ENCODE measurements around the gene UBE2G1.

Gene UBE2G1

DNA sequence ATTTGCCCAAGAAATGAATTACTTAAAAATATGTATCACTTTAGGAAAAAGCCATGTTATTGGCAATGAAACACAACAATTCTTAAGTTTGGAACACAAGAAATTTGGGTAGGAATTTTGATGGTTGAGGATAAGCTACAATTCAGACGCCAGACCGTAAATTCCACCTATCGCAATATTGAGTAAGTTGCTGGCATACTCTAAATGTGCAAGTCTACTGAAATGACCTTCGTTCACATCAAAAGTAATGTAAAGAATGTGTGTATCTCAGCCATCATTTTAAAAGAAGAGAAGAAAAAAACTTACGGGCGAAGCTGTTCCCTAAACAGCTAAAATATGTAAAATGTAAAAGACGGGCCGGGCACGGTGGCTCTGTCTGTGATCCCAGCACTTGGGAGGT is 33.4 kb downstream of the UBE2G1 start:
- no peak for DNase-seq

DNA sequence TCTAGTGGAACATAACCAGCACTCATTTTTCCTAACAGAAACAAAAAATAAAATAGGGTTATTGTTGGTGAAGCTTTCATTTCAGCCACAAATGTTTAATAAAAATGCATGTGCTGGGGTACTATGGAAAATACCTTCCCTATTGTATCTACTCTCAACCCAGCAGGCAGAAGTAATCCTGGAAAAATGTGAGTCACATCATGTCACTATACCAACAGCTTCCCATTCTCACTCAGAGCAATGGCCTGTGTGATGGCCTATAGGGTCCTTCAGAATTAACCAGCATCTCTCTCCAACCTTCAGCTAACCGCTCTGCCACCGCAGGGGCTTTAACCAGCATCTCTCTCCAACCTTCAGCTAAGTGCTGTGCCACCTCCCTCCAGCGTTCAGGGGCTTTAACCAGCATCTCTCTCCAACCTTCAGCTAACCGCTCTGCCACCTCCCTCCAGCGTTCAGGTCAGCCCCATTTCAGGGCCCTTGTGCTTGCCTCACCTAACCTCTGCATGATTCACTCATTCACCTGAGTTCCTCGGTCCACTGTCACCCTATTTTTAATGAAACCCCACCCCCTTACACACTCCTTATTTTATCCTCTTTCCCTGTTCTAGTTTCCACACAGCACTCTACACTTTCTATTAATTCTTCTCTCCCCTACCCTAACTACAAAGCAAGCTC is 34.0 kb downstream of the UBE2G1 start:
- DNase-seq = peak; percentile 60

DNA sequence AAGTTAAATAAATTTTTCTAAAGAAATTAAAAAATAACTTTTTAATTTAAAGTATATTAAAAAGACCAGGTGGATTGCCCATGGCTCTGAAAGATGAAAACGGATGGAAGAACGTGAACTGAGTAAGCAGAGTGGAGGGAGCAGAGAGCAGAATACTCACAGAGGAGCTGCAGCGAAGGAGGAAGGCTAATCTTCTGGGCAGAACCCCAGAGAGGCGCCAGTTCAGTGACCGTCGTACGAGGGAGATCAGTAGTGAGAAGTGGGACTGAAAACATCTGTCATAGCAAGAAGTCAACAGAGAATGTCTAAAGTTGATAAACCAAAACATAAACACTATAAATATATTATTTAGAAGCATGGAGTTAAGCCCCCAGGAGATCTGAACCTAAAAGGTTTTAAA is 34.9 kb downstream of the UBE2G1 start:
- DNase-seq = peak; percentile 70

DNA sequence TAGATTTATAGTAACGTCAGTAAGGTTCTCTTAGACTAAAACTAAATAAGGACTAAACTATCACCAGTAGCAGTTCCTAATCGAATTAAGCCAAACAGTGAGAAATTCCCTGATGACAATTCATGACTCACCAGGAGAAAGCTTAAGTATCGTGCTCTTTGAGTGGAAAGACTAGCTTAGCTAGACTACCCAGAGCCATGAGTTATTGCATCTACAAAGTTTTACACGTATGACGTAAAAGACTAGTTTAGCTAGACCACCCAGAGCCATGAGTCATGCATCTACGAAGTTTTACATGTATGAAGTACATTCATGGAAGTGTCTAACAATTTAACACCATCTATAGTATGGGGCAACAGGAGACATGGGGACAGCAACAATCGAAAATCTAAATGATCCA is 36.6 kb downstream of the UBE2G1 start:
- DNase-seq = no peak

DNA sequence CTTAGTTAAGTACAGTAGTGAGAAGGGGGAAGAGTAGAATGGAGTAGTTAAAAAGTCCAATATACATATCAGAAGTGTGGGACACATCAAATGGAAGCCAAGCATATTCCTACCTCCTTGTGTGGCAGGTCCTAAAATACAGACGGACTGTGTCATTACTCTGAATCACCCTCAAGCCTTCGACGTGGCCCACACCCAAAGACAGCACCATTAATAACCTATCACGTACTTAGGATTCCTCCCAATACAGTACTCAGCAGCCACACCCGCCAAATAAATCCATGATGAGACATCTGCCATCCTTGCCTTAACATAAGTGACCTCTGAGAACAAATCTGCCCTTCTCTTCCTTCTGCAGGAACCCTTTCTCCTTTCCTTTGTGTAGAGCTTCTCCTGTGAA is 38.9 kb downstream of the UBE2G1 start:
- no peak for DNase-seq

DNA sequence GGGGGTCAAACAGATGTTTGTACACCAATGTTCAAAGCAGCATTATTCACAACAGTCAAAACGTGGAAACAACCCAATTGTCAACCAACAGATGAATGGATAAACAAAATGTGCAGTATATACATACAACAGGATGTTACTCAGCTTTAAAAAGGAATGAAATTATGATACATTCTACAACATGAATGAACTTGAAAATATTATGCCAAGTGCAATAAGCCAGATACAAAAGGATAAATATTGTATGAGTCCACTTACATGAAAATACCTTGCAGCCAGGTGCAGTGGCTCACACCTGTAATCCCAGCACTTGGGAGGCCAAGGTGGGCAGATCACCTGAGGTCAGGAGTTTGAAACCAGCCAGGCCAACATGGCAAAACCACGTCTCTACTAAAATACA is 39.9 kb downstream of the UBE2G1 start:
- no peak for DNase-seq

DNA sequence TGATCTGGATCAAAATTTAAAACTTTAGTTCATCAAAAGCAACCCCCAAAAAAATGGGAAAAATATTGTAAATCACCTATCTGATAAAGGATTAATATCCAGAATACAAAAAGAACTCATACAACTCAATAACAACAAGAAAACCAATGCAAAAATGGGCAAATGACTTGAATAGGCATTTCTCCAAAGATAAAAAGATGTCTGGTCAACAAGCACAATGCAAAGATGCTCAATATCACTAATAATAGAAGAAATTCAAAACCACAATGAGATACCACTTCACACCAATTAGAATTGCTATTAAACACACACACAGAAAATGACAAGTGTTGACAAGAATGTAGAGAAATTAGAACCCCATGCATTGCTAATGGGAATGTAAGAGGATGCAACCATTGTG is 40.4 kb downstream of the UBE2G1 start:
- no peak for DNase-seq

DNA sequence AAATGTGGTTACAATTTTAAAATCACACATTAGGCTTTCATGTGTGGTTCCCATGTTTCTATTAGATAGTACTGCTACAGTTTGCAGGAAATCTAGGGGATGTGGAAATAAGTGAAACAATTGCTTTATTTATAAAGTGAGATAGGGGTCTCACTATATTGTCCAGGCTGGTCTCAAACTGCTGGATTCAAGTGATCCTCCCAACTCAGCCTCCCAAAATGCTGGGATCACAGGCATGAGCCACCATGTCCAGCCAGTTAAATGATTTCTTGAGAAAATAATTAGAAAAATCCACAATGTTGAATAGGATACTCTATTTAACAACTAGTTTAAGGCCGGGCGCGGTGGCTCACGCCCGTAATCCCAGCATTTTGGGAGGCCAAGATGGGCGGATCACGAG is 42.0 kb downstream of the UBE2G1 start:
- no peak for DNase-seq

DNA sequence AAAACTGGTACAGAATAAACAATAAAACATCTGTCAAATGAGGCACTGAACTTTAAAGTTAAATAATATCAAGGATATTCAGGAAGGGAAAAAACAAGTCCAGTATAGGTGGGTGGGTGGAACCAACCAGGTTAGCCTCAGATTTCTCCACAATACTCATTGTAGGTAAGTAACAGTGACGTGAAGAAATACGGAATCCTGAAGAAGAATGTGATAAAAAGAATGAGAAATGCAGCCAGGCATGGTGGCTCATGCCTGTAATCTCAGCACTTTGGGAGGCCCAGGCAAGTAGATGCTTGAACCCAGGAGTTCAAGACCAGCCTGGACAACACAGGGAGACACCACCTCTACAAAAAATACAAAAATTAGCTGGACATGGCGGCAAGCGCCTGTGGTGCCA is 47.3 kb downstream of the UBE2G1 start:
- no peak for DNase-seq

DNA sequence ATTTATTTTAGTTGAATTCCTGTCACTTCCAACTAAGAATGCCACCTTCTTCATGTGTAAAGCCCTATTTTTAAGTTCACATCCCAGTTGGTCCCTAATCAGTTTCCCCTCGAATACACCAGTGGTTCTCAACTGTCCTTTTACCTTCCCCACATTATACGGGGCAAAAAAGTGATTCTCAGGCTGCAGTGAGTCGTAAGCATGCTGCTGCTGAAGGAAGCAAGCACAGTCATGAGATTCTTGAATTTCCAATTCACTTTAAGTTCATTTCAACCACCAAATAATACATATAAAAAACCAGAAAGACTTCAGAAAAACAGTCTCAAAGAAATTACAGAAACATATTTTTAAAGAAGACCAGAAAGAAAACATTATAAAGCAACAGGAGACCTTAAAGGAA is 47.9 kb downstream of the UBE2G1 start:
- DNase-seq = no peak

DNA sequence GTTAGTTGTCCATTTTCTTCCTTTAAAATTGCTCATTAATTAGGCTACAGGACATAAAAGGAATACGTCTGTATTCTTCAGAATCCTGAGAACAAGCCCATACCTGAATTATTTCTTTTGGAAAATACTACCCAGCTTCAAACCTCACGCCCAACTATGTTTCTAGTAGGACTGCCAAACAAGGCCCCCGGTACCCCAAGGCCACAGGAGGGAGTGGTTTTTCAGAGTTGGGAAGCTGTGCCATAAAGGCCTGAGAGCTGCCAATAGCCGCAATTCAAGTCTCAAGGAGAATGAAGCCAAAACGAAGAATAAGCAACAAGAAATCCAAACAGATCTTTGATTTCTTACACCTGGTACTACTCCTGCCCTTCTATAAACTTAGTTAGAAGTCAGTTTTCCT is 48.3 kb downstream of the UBE2G1 start:
- peak; percentile 29 for DNase-seq

DNA sequence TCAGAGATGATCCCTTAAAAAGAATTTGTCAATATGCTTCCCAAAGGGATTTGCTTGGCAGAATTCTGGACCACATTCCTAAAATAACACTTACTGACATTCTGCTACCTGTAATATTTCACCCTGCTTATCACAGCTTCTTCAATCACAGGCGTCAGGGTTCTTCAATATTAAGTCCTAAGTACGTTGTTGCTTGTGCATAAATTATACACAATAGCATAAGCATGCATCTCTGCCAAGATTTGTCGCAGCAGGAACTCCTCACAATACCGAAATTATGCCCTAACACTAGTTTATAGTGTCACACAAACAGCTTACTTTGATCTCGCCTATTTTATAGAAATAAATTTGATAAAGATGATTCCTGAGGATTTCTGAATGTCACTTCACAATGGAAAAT is 48.9 kb downstream of the UBE2G1 start:
- DNase-seq = no peak

DNA sequence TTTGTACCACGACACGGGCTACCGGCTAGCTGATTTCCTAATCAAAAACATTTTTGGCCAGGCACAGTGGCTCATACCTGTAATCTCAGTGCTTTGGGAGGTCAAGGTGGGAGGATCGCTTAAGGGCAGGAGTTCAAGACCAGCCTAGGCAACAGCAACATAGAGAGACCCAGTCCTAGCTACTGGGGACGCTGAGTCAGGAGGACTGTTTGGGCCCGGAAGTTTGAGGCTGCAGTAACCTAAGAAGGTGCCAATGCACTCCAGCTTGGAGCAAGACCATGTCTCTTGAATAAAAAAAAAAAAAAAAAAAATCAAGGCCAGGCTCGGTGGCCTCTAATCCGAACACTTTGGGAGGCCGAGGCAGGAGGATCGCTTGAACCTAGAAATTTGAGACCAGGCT is 49.8 kb downstream of the UBE2G1 start:
- no peak for DNase-seq

DNA sequence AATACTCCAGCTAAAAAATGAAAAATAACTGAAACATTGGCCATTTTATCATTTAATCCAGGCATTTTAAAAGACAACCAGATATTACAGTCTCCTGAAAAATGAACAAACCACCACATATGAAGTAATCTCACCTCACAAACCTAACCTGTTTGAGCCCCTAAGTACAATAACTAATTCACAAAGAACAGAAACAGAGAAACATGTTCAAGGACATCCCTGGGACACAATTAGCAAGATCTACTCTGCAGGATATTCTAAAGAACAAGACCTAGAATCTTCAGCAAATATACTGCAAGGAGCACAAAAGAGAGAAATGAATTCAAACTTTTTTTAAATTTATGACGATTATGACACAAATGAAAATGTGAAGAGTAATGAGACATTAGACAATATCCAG is 51.9 kb downstream of the UBE2G1 start:
- no peak for DNase-seq

DNA sequence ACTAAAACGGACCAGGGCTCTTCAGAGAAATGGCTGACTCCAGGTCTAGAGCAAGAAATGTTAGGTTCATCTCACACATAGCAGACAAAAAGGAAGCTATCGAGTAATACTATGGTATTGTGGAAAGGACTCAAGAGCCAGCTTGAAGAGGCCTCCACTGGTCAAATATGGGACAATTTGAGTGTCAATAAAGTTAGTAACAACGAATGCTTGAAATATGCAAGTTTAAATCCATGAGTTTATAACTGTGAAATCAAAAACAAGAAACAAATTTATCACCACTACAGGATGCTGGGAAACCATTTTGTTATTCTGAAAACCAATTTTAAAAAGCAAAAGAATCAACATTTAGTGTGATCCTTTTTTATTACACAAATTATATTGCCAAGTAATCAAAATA is 52.3 kb downstream of the UBE2G1 start:
- DNase-seq = no peak

DNA sequence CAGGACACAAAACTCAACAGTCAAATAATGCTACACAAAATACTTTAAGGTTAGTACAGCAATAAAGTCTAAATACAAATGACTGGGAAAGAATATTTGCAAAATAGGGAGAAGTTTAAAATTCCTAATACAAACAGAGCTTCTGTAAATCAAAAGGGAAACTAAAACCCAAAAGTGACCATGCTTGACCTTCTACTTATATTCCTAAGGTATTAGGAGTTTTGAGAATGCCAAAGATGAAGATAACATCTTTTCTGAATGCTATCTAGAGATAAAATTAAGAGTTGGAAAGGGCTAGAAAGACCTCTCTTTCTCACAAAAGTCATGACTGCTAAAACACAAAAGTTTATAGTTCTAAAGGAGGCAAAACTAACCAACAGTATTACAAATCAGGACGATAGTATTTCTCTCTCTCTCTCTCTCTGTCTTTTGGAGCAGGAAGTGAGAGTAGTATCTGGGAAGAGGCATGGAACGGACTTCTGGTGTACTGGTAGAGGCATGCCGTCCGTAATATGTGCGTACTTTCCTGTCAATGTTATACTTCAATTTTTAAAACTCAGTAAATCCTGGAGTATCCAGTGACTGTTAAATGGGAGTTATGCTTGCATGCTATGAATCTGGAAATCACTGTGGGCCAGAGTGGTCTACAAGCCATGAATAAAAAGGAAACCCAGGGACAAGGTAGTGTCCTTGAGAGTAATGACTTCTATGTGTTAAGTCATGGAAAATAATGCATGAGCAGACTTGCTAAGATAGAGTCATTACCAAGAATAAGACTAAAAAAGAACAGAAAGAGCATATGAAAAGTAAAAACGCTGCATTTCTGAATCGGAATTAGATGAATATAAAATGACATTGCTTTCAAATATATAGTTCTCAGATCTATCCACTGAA is 53.0 kb downstream of the UBE2G1 start:
- DNase-seq = no peak

DNA sequence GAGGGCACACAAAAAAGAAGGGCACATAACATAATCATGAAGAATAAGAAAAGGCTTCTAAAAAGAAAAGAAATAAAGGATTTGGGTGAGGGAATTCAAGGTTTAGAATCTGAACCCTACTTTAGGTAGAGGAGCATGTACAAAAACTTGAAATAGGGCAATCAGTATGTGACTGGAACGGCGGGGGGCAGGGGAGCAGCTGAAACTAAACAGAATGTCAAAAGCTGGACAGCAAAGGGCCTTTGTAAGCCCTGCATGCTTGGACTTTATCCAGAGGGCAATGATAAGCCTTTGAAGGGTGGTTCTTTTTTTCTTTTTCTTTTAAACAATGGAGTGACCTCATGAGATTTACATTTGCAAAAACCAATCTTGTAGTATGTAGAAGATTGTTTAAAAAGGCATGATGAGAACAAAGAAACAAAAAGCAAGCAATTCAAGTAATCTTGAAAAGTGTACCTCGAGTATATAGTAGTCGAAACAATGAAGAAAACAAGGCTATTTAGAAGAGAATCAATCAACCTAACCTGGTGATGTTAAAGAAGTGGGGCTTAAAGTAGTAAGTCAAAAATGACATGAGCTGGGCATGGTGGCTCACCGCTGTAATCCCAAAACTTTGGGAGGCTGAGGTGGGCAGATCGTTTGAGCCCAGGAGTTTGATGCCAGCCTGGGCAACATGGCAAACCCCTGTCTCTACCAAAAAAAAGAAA is 56.0 kb downstream of the UBE2G1 start:
- DNase-seq = no peak

DNA sequence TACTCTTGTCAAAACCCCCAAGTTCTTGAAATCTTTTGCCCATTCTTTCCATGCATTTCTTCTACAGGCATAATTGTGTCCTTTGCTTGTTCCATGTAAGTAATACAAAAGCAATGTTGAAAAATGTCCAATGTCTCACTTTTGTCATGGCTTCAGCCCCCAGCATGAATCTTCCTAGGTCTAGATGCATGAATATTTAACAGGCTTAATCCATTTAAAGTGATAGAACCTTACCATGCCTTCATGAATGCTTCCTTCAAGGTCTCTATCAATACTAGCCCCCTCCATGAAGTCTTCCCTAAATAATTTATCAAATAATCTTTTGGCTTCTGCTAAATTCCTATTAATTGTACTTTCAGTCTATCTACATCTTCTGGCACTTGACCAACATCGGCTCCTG is 56.6 kb downstream of the UBE2G1 start:
- no peak for DNase-seq

DNA sequence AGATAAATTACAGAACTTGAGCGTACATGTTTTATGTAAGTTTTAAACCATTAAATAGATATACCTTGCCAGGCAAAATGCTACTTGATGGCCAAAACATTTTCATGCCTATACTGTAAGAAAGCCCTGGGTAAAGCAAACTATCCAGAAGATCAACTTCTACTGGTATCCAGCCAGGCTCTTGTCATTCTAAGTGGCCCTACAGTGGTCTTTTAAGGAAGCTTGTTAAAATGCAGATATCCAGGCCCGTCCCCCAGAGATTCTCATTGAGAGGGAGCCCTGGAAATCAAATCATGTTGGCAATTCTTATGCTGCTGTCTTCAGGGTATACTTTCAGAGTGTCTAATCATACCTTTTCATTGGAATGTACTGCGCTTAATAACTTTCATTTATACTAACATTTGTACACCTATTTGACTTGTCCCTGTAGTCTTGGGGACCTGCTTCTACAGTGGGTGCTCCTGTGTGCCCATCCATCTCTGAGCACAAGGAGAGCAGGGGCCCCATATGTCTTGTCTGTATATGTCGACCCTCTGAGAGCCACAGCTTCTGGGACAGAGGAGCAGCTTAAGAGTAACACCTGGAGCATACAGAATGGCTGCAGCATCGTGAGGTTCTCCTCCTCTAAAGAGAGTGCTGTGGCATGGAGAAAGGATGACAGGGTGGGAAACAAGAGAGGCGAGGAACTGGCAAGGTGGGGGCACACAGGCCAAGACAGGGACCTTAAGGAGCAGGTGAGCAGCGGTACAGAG is 59.1 kb downstream of the UBE2G1 start:
- DNase-seq = no peak

DNA sequence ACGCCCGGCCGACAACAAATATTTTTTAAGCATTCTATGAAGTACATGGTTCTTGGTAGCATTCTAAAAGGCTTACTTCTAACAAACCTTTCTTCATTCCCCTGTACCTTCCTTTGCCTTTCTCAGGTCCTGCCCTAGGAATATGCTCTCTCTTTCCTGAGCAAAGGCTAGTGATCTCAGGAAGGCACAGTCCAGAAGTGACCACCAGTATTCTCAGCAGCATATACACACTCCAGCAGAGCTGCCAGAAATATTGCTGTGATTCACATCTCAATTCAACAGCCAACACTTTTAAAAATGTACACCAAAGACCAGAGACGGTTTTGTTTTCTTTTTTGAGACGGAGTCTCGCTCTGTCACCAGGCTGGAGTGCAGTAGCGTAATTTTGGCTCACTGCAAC is 61.3 kb downstream of the UBE2G1 start:
- no peak for DNase-seq

DNA sequence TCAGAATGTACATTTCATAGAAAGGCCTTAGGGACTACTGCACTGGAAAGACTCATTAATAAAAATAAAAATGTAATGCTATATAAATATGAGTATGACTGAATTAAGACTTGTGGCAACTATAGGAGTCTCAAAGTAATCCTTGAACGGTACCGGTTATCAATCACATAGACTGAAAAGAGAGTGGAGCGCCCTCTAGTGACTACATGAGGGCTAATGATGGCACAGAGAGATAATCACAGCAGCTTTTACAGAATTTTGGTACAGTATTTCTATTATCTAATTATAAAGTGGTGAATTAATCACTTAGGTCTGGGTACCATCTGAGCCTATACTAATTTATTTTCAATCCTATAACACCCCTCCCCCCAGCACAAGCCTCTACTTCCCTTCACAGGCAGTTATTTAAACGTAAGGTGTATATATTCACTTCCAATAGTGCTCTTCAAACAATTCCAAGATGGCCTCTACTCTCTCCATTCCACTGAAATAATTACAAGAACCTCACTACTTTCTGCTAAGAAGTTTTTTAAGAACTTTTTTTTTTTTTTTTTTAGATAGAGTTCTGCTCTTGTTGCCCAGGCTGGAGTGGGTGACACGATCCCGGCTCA is 62.0 kb downstream of the UBE2G1 start:
- DNase-seq = peak; percentile 81

DNA sequence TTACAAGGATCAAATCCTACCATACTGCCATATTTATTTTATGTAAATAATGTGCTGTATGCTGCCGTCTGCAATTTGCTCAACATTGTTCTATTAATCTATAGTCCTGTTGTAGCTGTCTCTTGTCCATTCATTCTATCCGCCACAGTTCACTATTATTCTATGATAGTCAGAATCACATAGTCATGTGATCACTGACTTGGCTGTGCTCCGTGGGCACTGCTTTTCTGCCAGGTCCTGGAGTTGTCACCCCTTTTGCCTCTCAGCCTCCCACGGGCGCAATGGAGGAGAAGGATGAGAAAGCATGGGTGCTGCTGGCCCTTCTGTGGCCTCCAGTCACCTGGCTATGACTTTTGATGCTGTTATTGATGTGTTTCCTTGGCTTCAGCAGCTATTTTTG is 65.4 kb downstream of the UBE2G1 start:
- DNase-seq = no peak

DNA sequence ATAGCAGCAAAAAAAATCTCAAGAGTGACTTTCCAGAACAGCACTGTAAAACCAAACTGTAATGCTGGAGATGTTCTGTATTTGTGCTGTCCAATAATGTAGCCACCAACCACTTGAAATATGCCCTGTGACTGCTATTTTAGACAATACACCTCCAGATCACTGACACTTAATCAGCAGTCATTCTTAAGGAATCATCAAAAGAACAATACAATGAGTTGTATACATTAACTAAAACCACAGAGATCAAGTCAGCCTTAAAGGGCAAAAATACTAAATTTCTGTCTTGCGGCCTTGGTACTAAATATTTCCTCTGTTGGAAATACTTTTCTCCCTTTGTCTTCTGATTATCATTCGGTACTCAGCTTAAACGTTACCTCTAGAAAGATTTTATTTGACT is 69.1 kb downstream of the UBE2G1 start:
- DNase-seq = no peak
